NK-92 treated with Interleukin-12 subunit alpha and Interleukin-12 subunit beta, amount 100 ng/mL, for 24 hours (cell line): ENCODE data around the gene ASAP2.
"Not testable (repeated sequence)": the region's sequence is repeated elsewhere in the genome, so short reads cannot be mapped to it uniquely, and the experiment has no call there.

Experiments used
- DNase-seq: peaks from one replicate; lab custom pipeline; 2025; lab: John Stamatoyannopoulos, UW

The ASAP2 gene

DNA sequence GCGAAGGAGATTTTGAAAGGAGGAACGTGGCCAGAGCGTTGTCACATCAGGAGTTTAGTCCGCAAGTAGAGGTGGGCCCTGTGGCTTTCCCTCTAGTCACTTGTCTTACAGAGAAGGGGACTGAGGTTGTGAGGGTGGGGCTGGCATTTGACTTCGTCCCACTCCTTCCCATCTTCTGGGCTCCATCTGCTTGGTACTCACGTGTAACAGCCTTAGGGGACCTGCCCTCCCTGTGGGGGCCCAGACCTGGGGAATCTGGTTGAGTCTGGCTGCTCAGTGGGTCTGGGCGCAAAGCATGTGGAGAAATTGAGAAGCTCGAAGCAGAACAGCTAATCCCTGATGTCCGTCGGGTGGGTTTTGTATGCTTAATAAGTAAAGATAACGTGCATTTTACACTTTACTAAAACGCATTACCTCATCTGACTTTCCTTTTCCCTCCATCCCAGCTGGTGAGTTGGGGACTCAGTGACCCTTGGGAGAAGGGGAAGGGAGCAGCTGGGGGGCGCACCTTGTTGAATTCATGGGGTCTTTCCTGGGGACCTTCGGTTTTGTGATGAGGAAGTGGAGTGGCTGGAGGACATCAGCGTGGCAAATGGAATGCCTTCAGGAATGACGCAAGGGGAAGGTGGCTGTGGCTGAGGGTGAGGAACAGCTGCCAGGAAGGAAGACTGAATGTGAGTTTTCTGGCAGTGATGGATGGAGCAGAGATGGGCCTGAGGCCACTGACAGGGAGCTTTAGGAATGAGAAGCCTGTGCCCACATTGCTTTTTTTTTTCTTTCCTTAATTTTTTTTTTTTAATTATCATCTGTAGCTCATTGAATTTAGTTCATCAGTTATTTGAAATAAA is 44.8 kb downstream of the ASAP2 start:
- no peak for DNase-seq

DNA sequence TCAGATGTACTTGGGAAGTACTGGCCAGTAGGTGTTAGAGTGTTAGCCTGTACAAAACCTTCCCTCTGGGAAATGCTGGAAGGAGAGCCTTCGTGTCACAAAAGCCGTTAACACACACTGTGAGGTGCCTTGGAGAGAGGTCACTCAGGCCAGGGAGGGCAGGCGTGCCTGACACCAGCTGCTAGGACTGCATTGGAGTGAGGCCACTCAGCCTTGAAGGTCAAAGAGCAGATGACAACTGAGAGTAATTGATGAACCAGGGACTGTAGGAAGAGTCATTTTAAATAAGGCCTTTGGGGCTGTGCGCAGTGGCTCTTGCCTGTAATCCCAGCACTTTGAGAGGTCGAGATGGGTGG is 45.4 kb downstream of the ASAP2 start:
- DNase-seq = no peak

- no peak for DNase-seq
These were observed 48.8 kb downstream of the ASAP2 start for GRCh38 chr2:9255416-9255815.

- DNase-seq = no peak
These were observed 49.5 kb downstream of the ASAP2 start for GRCh38 chr2:9256147-9256546.

DNA sequence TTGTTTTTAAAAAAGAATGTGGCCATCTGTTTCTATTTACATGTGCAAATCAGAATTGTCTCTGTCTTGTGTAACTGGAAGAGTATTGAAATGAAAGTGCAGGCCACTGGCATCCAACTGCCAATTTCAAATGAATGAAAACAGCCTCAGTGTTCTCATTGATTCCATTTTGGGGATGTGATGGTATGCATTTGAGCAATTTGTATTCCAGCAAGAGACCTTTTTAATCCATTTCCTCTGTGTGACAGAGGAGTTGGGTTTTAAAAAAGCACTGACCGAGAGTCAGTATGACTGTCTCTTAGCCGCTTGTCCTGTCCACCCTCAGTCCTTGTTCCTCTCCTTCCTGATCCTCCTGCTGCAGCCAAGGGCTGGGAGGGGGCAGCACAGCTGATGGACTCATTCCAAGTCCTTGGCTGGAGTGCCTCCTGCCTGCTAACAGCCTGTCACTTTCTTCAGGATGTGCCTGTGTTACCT is 50.0 kb downstream of the ASAP2 start:
- DNase-seq = no peak

- DNase-seq = no peak
These were observed 51.9 kb downstream of the ASAP2 start for GRCh38 chr2:9258501-9258900.

- DNase-seq = no peak
These were observed 52.4 kb downstream of the ASAP2 start for GRCh38 chr2:9258953-9259399.

- no peak for DNase-seq
These were observed 53.9 kb downstream of the ASAP2 start for GRCh38 chr2:9260464-9260918.

DNA sequence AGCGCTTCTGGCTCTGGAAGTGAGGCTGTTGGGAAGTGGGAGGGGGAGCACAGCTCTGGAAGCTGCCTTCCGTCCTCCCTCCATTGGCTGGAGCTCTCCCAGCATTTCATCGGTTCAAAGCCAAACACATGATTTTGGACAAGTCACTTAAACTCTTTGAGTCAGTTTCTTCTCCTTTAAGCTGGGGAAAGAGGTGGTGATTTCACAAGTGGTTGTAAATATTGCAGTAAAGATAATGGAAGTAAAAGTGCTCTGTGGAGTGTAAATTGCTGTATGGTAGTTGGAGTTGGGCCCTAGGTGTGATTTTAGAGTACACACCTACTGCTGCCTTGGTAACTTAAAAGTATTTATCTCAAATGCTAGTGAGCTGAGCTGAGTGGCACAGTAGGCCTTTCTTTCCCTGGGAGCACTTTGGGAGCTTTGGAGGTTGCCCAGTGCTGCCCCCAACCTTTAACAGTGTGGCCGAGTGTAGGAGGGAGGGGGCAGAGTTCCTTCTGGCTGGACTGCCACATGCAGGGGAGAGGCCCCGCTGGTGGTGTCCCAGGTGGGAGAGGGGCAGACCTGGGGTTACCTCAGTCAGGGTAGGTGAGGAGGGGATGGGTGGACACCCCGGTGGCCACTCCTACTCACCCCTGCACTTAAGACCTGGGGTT is 54.7 kb downstream of the ASAP2 start:
- no peak for DNase-seq

GRCh38 chr2:9262671-9263171 is 56.1 kb downstream of the ASAP2 start:
- no peak for DNase-seq

GRCh38 chr2:9263428-9263827 is 56.8 kb downstream of the ASAP2 start:
- no peak for DNase-seq

GRCh38 chr2:9264301-9264700 is 57.7 kb downstream of the ASAP2 start:
- DNase-seq = no peak

GRCh38 chr2:9266711-9267110 is 60.1 kb downstream of the ASAP2 start:
- no peak for DNase-seq

DNA sequence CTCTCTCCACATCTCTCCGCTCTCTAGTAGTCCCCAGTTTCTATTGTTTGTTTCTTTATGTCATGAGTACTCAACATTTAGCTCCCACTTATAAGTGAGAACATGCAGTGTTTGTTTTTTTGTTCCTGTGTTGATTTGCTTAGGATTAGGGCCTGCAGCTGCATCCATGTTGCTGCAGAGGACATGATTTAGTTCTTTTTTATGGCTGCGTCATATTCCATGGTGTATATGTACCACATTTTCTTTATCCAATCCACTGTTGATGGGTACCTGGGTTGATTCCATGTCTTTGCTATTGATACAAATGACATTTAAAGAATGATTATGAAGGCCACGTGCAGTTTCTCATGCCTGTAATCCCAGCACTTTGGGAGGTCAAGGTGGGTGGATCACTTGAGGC is 60.7 kb downstream of the ASAP2 start:
- DNase-seq = not testable (repeated sequence)

GRCh38 chr2:9268301-9269080 is 61.9 kb downstream of the ASAP2 start:
- no peak for DNase-seq

GRCh38 chr2:9269295-9269694 is 62.7 kb downstream of the ASAP2 start:
- no peak for DNase-seq

DNA sequence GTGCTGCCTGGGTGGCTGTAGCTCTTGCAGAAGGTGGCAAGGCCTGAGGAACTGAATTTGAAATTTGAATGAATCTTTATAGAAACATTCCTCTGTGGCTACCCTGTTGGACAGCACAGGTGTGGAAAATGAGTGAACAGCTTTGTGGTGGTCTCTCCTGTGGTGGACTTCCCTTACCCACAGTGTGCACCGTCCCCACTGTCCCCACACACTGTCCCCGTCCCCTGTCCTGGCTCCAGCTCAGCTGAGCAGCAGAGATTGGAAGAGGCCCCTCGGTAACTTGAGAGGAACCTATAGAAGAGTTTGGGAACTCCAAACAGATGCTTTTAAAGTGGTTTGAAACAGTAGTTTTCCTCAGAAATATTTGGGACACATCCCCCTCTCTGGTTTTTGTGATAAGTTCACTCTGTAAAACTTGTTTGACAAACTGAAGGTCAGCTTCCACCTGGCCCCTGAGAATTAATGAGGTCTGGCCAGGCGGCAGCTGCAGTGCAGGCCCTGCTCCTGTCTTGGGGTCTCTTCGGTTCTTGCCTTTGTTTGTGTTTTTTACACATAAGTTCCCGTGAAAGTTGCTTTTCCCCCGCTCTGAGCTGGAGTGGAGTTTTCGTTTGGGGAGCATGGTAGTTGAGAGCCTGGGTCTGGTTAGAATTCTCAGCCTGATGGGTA is 63.2 kb downstream of the ASAP2 start:
- no peak for DNase-seq

DNA sequence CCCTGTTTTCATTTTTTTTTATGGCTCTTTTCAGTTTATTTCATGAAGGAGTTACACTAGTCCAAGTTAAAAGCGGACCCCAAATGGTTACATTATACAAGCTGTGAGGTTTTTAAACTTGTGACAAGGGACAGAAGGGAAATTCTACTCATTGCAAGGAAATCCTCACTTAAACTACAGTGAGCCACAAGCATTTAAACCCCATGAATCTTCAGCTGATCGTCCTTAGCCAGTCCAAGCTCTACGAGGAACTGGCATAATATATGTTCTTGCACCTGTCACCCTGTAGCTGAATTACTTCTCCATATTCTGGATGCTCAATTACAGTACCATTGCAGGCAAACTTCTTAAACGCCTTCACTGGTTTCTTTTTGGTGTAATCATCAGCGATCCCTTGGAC is 64.5 kb downstream of the ASAP2 start:
- no peak for DNase-seq

GRCh38 chr2:9271691-9272090 is 65.1 kb downstream of the ASAP2 start:
- DNase-seq = no peak

- no peak for DNase-seq
These were observed 67.0 kb downstream of the ASAP2 start for GRCh38 chr2:9273486-9274130.

DNA sequence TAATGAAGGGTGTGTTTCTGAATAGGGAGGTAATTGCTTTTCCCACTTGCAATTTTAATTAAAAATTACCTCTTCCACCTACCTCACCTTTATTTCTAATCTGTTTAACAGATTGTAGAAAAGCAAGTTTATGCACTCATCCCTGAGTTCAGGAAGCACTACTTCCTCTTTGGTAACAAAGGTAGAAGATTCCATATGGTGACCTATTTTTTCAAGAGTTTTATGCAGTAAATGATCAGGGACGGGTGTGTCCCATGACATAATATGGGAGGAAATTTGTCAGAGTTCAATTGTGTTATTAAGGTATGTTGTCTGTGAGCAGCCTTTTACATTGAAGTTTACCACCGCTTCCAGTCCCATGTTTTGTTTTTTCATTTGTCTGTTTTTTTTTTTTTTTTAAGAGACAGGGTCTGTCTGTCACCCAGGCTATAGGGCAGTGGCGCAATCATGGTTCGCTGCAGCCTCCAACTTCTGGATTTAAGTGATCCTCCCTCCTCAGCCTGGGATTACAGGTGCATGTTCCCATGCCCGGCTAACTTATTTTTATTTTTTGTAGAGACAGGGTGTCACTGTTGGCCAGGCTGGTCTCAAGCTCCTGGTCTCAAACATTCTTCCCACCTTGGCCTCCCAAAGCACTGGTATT is 68.2 kb downstream of the ASAP2 start:
- no peak for DNase-seq
